Measurements from ENCODE around the gene ZDHHC4. TPM values are rescaled to one million over a fixed set of nuclear protein-coding genes. Genes with fewer than 3 reads are reported as not detected.

ZDHHC4 gene
- total and polyA plus RNA-seq, 2 of the 13 experiments (the other 11 are each of a cell fraction or from before 2014, with no cell fraction given) = 83.2 to 188 TPM

DNA sequence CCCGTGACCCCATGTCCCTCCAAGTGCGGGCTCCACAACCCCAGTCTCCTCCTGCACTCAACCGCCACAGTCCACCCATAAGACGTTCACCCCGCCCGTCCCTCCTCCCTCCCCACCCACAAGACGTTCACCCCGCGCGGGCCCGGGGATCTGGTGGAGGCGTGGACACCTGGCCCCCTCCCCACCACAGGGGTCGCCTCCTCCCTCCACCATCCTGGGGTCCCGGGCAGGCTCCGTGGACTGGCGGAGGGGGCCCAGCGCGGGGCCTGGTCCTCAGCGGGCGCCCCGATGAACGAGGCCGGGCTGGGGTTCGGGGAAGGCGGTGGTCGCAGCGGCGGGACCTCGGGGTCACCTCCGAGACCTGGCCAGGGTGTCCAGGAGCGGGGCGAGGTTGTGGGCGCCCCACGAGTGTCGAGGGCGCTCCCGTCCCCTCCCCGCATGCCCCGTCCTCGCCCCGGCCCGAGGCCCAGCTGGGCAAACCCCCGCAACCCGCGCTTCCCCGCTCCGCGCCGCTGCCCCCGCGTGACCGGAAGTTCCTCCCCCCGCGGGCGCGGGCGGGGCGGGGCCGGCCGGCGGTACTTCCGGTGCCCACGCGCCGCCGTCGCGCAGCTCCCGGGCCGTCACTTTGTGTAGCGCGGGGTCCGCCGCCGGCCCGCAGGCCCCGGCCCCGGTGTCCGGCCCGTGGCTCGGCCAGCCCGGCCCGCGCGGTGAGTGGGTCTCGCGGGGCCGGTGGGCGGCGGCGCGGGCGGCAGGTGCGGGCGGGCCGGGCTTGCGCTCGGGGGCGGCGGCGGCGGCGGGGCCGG lies 59.7 kb downstream of the ZDHHC4 start, which contains the start of gene ZNF316 (continued):
- TF ChIP-seq ZNF512 (CRISPR knock-in tag; IDR thresholded peaks at IDR 0.05) = no peak
- peak; percentile 59 for TF ChIP-seq SP2 (CRISPR knock-in tag; IDR thresholded peaks at IDR 0.05)
- TF ChIP-seq POLR2AphosphoS2 (IDR thresholded peaks at IDR 0.05; ENCODE audit: low read depth, low read length) = no peak
- no peak for TF ChIP-seq HNRNPUL1 (IDR thresholded peaks at IDR 0.05; ENCODE audit: low read depth, low read length)
- TF ChIP-seq AKAP8 (CRISPR knock-in tag; IDR thresholded peaks at IDR 0.05) = 0 out of 2 replicates have a peak, but pooled peaks have one; percentile 38
- TF ChIP-seq, protein P1, sequence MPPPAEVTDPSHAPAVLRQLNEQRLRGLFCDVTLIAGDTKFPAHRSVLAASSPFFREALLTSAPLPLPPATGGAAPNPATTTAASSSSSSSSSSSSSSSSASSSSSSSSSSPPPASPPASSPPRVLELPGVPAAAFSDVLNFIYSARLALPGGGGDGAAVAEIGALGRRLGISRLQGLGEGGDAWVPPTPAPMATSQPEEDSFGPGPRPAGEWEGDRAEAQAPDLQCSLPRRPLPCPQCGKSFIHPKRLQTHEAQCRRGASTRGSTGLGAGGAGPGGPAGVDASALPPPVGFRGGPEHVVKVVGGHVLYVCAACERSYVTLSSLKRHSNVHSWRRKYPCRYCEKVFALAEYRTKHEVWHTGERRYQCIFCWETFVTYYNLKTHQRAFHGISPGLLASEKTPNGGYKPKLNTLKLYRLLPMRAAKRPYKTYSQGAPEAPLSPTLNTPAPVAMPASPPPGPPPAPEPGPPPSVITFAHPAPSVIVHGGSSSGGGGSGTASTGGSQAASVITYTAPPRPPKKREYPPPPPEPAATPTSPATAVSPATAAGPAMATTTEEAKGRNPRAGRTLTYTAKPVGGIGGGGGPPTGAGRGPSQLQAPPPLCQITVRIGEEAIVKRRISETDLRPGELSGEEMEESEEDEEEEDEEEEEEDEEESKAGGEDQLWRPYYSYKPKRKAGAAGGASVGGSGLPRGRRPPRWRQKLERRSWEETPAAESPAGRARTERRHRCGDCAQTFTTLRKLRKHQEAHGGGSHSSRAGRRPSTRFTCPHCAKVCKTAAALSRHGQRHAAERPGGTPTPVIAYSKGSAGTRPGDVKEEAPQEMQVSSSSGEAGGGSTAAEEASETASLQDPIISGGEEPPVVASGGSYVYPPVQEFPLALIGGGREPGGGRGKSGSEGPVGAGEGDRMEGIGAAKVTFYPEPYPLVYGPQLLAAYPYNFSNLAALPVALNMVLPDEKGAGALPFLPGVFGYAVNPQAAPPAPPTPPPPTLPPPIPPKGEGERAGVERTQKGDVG (CRISPR knock-in tag; IDR thresholded peaks at IDR 0.05; ENCODE audit: borderline replicate concordance) = no peak
- no peak for TF ChIP-seq ZNF431 (CRISPR knock-in tag; IDR thresholded peaks at IDR 0.05; ENCODE audit: borderline replicate concordance, low read depth)
- peak in 1 of 2 experiments; percentile 58; a peak in 1 of 4 replicates for TF ChIP-seq POLR2A (IDR thresholded peaks at IDR 0.05; ENCODE audit: insufficient read depth in 1 of 2, low read depth in 2 of 2, low read length in 2 of 2)
- TF ChIP-seq ELF3 (CRISPR knock-in tag; IDR thresholded peaks at IDR 0.05) = 0 out of 2 replicates have a peak, but pooled peaks have one; percentile 14
- TF ChIP-seq, protein P2, sequence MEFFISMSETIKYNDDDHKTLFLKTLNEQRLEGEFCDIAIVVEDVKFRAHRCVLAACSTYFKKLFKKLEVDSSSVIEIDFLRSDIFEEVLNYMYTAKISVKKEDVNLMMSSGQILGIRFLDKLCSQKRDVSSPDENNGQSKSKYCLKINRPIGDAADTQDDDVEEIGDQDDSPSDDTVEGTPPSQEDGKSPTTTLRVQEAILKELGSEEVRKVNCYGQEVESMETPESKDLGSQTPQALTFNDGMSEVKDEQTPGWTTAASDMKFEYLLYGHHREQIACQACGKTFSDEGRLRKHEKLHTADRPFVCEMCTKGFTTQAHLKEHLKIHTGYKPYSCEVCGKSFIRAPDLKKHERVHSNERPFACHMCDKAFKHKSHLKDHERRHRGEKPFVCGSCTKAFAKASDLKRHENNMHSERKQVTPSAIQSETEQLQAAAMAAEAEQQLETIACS (CRISPR knock-in tag; IDR thresholded peaks at IDR 0.05) = no peak
- 0 out of 2 replicates have a peak, but pooled peaks have one; percentile 44 for TF ChIP-seq TARDBP (CRISPR knock-in tag; IDR thresholded peaks at IDR 0.05)
- peak; percentile 52; the same call in 1 of the 2 replicates for TF ChIP-seq ZNF33B (CRISPR knock-in tag; IDR thresholded peaks at IDR 0.05)
- TF ChIP-seq MAFF (IDR thresholded peaks at IDR 0.05; ENCODE audit: low read depth, low read length) = no peak
- TF ChIP-seq ZNF546 (CRISPR knock-in tag; conservative IDR thresholded peaks at IDR 0.05) = no peak
- TF ChIP-seq TP53 (CRISPR knock-in tag; conservative IDR thresholded peaks at IDR 0.05) = no peak
- 0 out of 2 replicates have a peak, but pooled peaks have one; percentile 49 for TF ChIP-seq ZNF230 (CRISPR knock-in tag; IDR thresholded peaks at IDR 0.05)
- TF ChIP-seq ARNT2 (CRISPR knock-in tag; IDR thresholded peaks at IDR 0.05; ENCODE audit: low read depth) = peak; percentile 30; the same call in 1 of the 2 replicates
- TF ChIP-seq, protein P3, sequence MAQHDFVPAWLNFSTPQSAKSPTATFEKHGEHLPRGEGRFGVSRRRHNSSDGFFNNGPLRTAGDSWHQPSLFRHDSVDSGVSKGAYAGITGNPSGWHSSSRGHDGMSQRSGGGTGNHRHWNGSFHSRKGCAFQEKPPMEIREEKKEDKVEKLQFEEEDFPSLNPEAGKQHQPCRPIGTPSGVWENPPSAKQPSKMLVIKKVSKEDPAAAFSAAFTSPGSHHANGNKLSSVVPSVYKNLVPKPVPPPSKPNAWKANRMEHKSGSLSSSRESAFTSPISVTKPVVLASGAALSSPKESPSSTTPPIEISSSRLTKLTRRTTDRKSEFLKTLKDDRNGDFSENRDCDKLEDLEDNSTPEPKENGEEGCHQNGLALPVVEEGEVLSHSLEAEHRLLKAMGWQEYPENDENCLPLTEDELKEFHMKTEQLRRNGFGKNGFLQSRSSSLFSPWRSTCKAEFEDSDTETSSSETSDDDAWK (CRISPR knock-in tag; IDR thresholded peaks at IDR 0.05) = no peak
- TF ChIP-seq SP4 (CRISPR knock-in tag; IDR thresholded peaks at IDR 0.05) = 0 out of 2 replicates have a peak, but pooled peaks have one; percentile 20
- TF ChIP-seq MIER3 (CRISPR knock-in tag; IDR thresholded peaks at IDR 0.05; ENCODE audit: borderline replicate concordance) = no peak
- no peak for TF ChIP-seq ZFP1 (CRISPR knock-in tag; IDR thresholded peaks at IDR 0.05)
- no peak for TF ChIP-seq ATF7 (IDR thresholded peaks at IDR 0.05)
- 0 out of 2 replicates have a peak, but pooled peaks have one; percentile 23 for TF ChIP-seq ATF7 (CRISPR knock-in tag; IDR thresholded peaks at IDR 0.05)
